IMR-90 (cell line): ENCODE results near the gene DOCK4. TPM values are rescaled to one million over a fixed set of nuclear protein-coding genes. Genes with fewer than 3 reads are reported as not detected.

Source experiments
- ATAC-seq: fragments of 200-7000 bp; cut with Tn5 transposase; 2 replicates; pipeline ENCODE4 v1.9.1; 2020; ENCODE audit warnings: low read depth, mild to moderate bottlenecking, moderate library complexity
- BruUV-seq: library from RNA; stranded (reverse); fragments of 400-500 nt; replicated peaks from 2 replicates; lab custom pipeline; 2021; lab: Mats Ljungman, UMichigan
- CTCF ChIA-PET: fragments of 300-600 bp; formaldehyde crosslinking; extraction: SDS; loops from one replicate; lab custom pipeline; 2021; ENCODE audit warnings: antibody characterized with exemption; lab: Yijun Ruan, JAX
- POLR2A ChIA-PET: fragments of 300-600 bp; sonication (Branson Sonifier 250); formaldehyde crosslinking; loops from one replicate; lab custom pipeline; 2022; ENCODE audit warnings: antibody characterized with exemption; ENCODE audit not compliant: unreplicated experiment; lab: Charles Lee
- DNase-seq: peaks from one replicate; pipeline ENCODE4 v3.0.0; 2013
- H2AFZ ChIP-seq: replicated peaks from 2 replicates; pipeline ENCODE3; 2013; ENCODE audit warnings: low read length, mild to moderate bottlenecking; ENCODE audit not compliant: poor library complexity
- H2AK5ac ChIP-seq: 2 replicates; pipeline ENCODE4 v1.6.1; 2013; ENCODE audit warnings: low read depth, low read length, inconsistent platforms
- H2AK9ac ChIP-seq: replicated peaks from 2 replicates; pipeline ENCODE3; 2013; ENCODE audit warnings: mild to moderate bottlenecking, low read depth, low read length, moderate library complexity; ENCODE audit not compliant: poor library complexity
- H2BK120ac ChIP-seq: 2 replicates; pipeline ENCODE4 v1.6.1; 2013; ENCODE audit warnings: low read depth, low read length, inconsistent platforms
- H2BK15ac ChIP-seq: 3 replicates; pipeline ENCODE4 v1.6.1; 2013; ENCODE audit warnings: low read depth, low read length, inconsistent platforms
- H2BK20ac ChIP-seq: 2 replicates; pipeline ENCODE4 v1.6.1; 2013; ENCODE audit warnings: low read depth, mild to moderate bottlenecking, inconsistent platforms, low read length, moderate library complexity
- H2BK5ac ChIP-seq: 2 replicates; pipeline ENCODE4 v1.6.1; 2013; ENCODE audit warnings: mild to moderate bottlenecking, low read depth, low read length, inconsistent platforms; ENCODE audit not compliant: poor library complexity, severe bottlenecking
- H3K14ac ChIP-seq: replicated peaks from 2 replicates; pipeline ENCODE4 v1.6.1; 2013; ENCODE audit warnings: low read depth, low read length, inconsistent platforms
- H3K18ac ChIP-seq: 2 replicates; pipeline ENCODE4 v1.6.1; 2013; ENCODE audit warnings: low read depth, low read length, control low read depth
- H3K23ac ChIP-seq: 2 replicates; pipeline ENCODE4 v1.6.1; 2013; ENCODE audit warnings: low read depth, low read length, inconsistent platforms
- H3K27ac ChIP-seq: 2 replicates; pipeline ENCODE4 v1.5.1; 2013; ENCODE audit warnings: mild to moderate bottlenecking, control low read depth, low read length; ENCODE audit not compliant: insufficient read depth
- H3K27me3 ChIP-seq: 2 replicates; pipeline ENCODE4 v1.6.1; 2013; ENCODE audit warnings: low read length; ENCODE audit not compliant: control insufficient read depth, insufficient read depth
- H3K36me3 ChIP-seq: 2 replicates; pipeline ENCODE4 v1.6.1; 2013; ENCODE audit warnings: low read length, mixed read lengths; ENCODE audit not compliant: control insufficient read depth, insufficient read depth
- H3K4ac ChIP-seq: 2 replicates; pipeline ENCODE4 v1.6.1; 2013; ENCODE audit warnings: low read depth, low read length, inconsistent platforms
- H3K4me1 ChIP-seq: 2 replicates; pipeline ENCODE4 v1.6.1; 2013; ENCODE audit warnings: low read length, mixed read lengths; ENCODE audit not compliant: control insufficient read depth, insufficient read depth
- H3K4me2 ChIP-seq: 2 replicates; pipeline ENCODE4 v1.6.1; 2013; ENCODE audit warnings: low read depth, mild to moderate bottlenecking, control low read depth, low read length, moderate library complexity
- H3K4me3 ChIP-seq: 2 replicates; pipeline ENCODE4 v1.5.1; 2013; ENCODE audit warnings: low read depth, mild to moderate bottlenecking, control low read depth, low read length, moderate library complexity; ENCODE audit not compliant: insufficient read depth
- H3K56ac ChIP-seq: 2 replicates; pipeline ENCODE4 v1.6.1; 2013; ENCODE audit warnings: low read length, inconsistent platforms; ENCODE audit not compliant: insufficient read depth; ENCODE audit errors: extremely low read depth
- H3K79me1 ChIP-seq, 2 experiments: 2 replicates each; pipeline ENCODE4 v1.6.1; 2013; ENCODE audit warnings: low read length in 2 of 2, inconsistent platforms in 1 of 2, low read depth in 1 of 2
- H3K9ac ChIP-seq: 2 replicates; pipeline ENCODE4 v1.6.1; 2013; ENCODE audit warnings: low read depth, low read length, control low read depth
- H3K9me1 ChIP-seq: 2 replicates; pipeline ENCODE4 v1.6.1; 2013; ENCODE audit warnings: low read length, inconsistent platforms; ENCODE audit not compliant: insufficient read depth
- H3K9me3 ChIP-seq: 2 replicates; pipeline ENCODE4 v1.6.1; 2013; ENCODE audit warnings: low read length; ENCODE audit not compliant: control insufficient read depth, insufficient read depth
- H4K20me1 ChIP-seq: 2 replicates; pipeline ENCODE4 v1.6.1; 2013; ENCODE audit warnings: low read length, inconsistent platforms; ENCODE audit not compliant: insufficient read depth
- H4K5ac ChIP-seq: 2 replicates; pipeline ENCODE4 v1.6.1; 2013; ENCODE audit warnings: mild to moderate bottlenecking, low read depth, low read length, control low read depth
- H4K8ac ChIP-seq, 2 experiments: 2 replicates each; pipeline ENCODE4 v1.6.1; 2013; ENCODE audit warnings: low read depth in 2 of 2, low read length in 2 of 2, control low read depth in 1 of 2, inconsistent platforms in 1 of 2
- H4K91ac ChIP-seq: 2 replicates; pipeline ENCODE4 v1.6.1; 2013; ENCODE audit warnings: low read depth, low read length, inconsistent platforms; ENCODE audit not compliant: insufficient read depth
- BHLHE40 ChIP-seq: fragments of 150-350 bp; IDR thresholded peaks from 2 replicates; pipeline ENCODE4 v1.6.1; 2016; ENCODE audit warnings: mild to moderate bottlenecking, low read depth, low read length
- CEBPB ChIP-seq: IDR thresholded peaks from 2 replicates; pipeline ENCODE4 v1.6.1; 2012; ENCODE audit warnings: low read depth, low read length, improper control_type of control experiment
- CHD1 ChIP-seq: IDR thresholded peaks from 2 replicates; pipeline ENCODE4 v1.6.1; 2012; ENCODE audit warnings: low read depth, low read length, improper control_type of control experiment
- CTCF ChIP-seq: conservative IDR thresholded peaks from 2 replicates; pipeline ENCODE4 v1.5.1; 2012; ENCODE audit warnings: mild to moderate bottlenecking, low read depth, low read length, improper control_type of control experiment
- ELK1 ChIP-seq: fragments of 150-350 bp; IDR thresholded peaks from 2 replicates; pipeline ENCODE4 v1.6.1; 2016; ENCODE audit warnings: low read depth, mild to moderate bottlenecking, low read length, moderate library complexity, borderline replicate concordance
- FOS ChIP-seq: fragments of 150-350 bp; IDR thresholded peaks from 2 replicates; pipeline ENCODE4 v1.6.1; 2016; ENCODE audit warnings: low read depth, low read length
- MAFK ChIP-seq: IDR thresholded peaks from 2 replicates; pipeline ENCODE4 v1.6.1; 2012; ENCODE audit warnings: low read depth, low read length, improper control_type of control experiment
- MAZ ChIP-seq: IDR thresholded peaks from 2 replicates; pipeline ENCODE4 v1.6.1; 2012; ENCODE audit warnings: low read depth, mild to moderate bottlenecking, low read length, improper control_type of control experiment, moderate library complexity, borderline replicate concordance
- MXI1 ChIP-seq: IDR thresholded peaks from 2 replicates; pipeline ENCODE4 v1.6.1; 2012; ENCODE audit warnings: low read depth, mild to moderate bottlenecking, low read length, moderate library complexity, borderline replicate concordance
- NFE2L2 ChIP-seq: fragments of 150-350 bp; IDR thresholded peaks from 2 replicates; pipeline ENCODE4 v1.6.1; 2016; ENCODE audit warnings: low read depth, mild to moderate bottlenecking, low read length
- POLR2A ChIP-seq: IDR thresholded peaks from 2 replicates; pipeline ENCODE4 v1.6.1; 2012; ENCODE audit warnings: mild to moderate bottlenecking, low read depth, low read length
- RAD21 ChIP-seq: IDR thresholded peaks from 2 replicates; pipeline ENCODE4 v1.6.1; 2012; ENCODE audit warnings: low read length, improper control_type of control experiment
- RCOR1 ChIP-seq: IDR thresholded peaks from 2 replicates; pipeline ENCODE4 v1.6.1; 2012; ENCODE audit warnings: mild to moderate bottlenecking, low read length, improper control_type of control experiment; ENCODE audit not compliant: insufficient replicate concordance
- RFX5 ChIP-seq: IDR thresholded peaks from 2 replicates; pipeline ENCODE4 v1.8.0; 2012; ENCODE audit warnings: low read depth, mild to moderate bottlenecking, low read length, moderate library complexity
- SMC3 ChIP-seq: fragments of 150-350 bp; IDR thresholded peaks from 2 replicates; pipeline ENCODE4 v1.6.1; 2016; ENCODE audit warnings: low read depth, mild to moderate bottlenecking, antibody characterized with exemption, low read length, moderate library complexity
- WGBS, 2 experiments: methylation state at CpG; one replicate each; pipeline versions ENCODE4 v1.1.5 to v1.1.7; 2013; ENCODE audit warnings: missing lambda C conversion rate in 2 of 2; ENCODE audit not compliant: insufficient read length in 1 of 2; ENCODE audit errors: extremely low coverage in 2 of 2; 5-methylcytosine and 5-hydroxymethylcytosine counted together
- dilution Hi-C: fragments of 300-500 bp; cut with HindIII; formaldehyde crosslinking; loops from one replicate; pipeline ENCODE4 v1.14.3; 2018; ENCODE audit warnings: low sequenced_read_pairs; ENCODE audit not compliant: unreplicated experiment
- in situ Hi-C: fragments of 300-500 bp; cut with MboI; formaldehyde crosslinking; loops from 3 replicates; pipeline ENCODE4 v1.14.3; 2019; ENCODE audit warnings: low sequenced_read_pairs, inconsistent platforms, mixed read lengths
- intact Hi-C: fragments of 100-400 bp; cut with micrococcal nuclease; formaldehyde crosslinking; loops from 2 replicates; pipeline ENCODE4 v1.10.0; 2022
- polyA plus RNA-seq, 3 experiments: library from polyadenylated mRNA; depleted of rRNA; stranded (reverse); fragments of >200 nt; gene quantifications; 2 replicates each; pipeline ENCODE4 v1.2.3, GENCODE V29; 2012; ENCODE audit warnings: low replicate concordance in 1 of 3
- total RNA-seq: library from RNA; depleted of rRNA; stranded (reverse); fragments of >200 nt; gene quantifications from 2 replicates; pipeline ENCODE4 v1.2.3, GENCODE V29; 2012

DOCK4 gene
- total and polyA plus RNA-seq, 2 of the 4 experiments (the other 2 are of a cell fraction), result 4.4 to 12.2 TPM

- Histone ChIP-seq H3K9me3 (no peaks in the 10 kb centered on the region), H2BK5ac (peak overlapping the region; percentile 1), H3K36me3 (peaks cover 11% of the 10 kb centered on the region), H3K9me1 (no peaks in the 10 kb centered on the region; the same call in 1 of the 2 replicates), H3K4me1 (peaks cover 3% of the 10 kb centered on the region), H3K56ac (no peak overlapping the region), H2BK15ac (no peak overlapping the region), H2BK120ac (0 out of 2 replicates have a peak overlapping the region, but pooled peaks have one; percentile 17), H3K4ac (peak overlapping the region; percentile 28; the same call in 1 of the 2 replicates), H4K20me1 (no peaks in the 10 kb centered on the region), H3K23ac (no peak overlapping the region; the same call in 1 of the 2 replicates), H4K5ac (no peak overlapping the region), H4K91ac (no peak overlapping the region), H2AK9ac (no peak overlapping the region), H3K18ac (0 out of 2 replicates have a peak overlapping the region, but pooled peaks have one; percentile 2), H3K79me1 (no peaks in the 10 kb centered on the region), H3K9ac (no peak overlapping the region), H4K8ac (peak overlapping the region in 1 of 2 experiments; percentile 29; a peak in 2 of 4 replicates), H3K27ac (peak overlapping the region; percentile 32; the same call in 1 of the 2 replicates), H2AFZ (peak overlapping the region; percentile 84), H3K27me3 (no peaks in the 10 kb centered on the region), H3K4me2 (peak overlapping the region; percentile 72), H3K4me3 (peak overlapping the region; percentile 15; the same call in 1 of the 2 replicates), H2AK5ac (no peak overlapping the region), H3K14ac (no peak overlapping the region), H2BK20ac (no peak overlapping the region)
- ATAC-seq (peak; percentile 93), DNase-seq (peak; percentile 82)
- POLR2A ChIA-PET, result no interaction called here
- 40% methylated on average over 1 of the region's 11 CpGs; no CpG with 5 or more reads in 1 of the 2 experiments for WGBS, 2 experiments
- dilution Hi-C loops (no loop called here), intact Hi-C loops (no loop called here), in situ Hi-C loops (loop anchor here (25.0 kb wide), 2 partner anchors 456 to 1131 kb away; partner anchors contain the start of genes DOCK4 and ZNF277)
- CTCF ChIA-PET, result interaction anchor here (1.0 to 2.9 kb wide), 2 partner anchors 98 to 448 kb away, joined by 3 to 13 read pairs; no protein-coding TSS in a partner anchor
- BruUV-seq, result no TSS peak
- TF ChIP-seq ELK1 (no peak), BHLHE40 (peak; percentile 81), RCOR1 (peak; percentile 16), FOS (no peak), MAFK (no peak), NFE2L2 (no peak), MXI1 (no peak), RFX5 (no peak), POLR2A (no peak), CTCF (no peak), CEBPB (peak; percentile 94), MAZ (peak; percentile 91), SMC3 (no peak), CHD1 (no peak), RAD21 (no peak)
These were observed 449.5 kb downstream of the DOCK4 start for GRCh38 chr7:111756687-111757178.
